ENCODE results near the gene KCNJ16. TPM values are rescaled to one million over a fixed set of nuclear protein-coding genes. Genes with fewer than 3 reads are reported as not detected.

The KCNJ16 gene
- total and polyA plus RNA-seq, 5 donors = 0.06 TPM; not detected in 4

- no peak overlapping the region for H3K27ac ChIP-seq (ENCODE audit: low read length)
- peaks cover 2% of the 10 kb centered on the region for H3K4me1 ChIP-seq (ENCODE audit: control insufficient read depth, insufficient read depth, low read length)
- DNase-seq = no peak
- intact Hi-C loops (cut with DNase I) = no loop called here
- H3K4me3 ChIP-seq (ENCODE audit: low read length) = no peak overlapping the region
- no peaks in the 10 kb centered on the region for H3K27me3 ChIP-seq (ENCODE audit: control insufficient read depth, insufficient read depth)
- ATAC-seq = no peak
- H3K9me3 ChIP-seq (ENCODE audit: control insufficient read depth, low read length) = no peaks in the 10 kb centered on the region
Observed at GRCh38 chr17:70115126-70115525, 40.1 kb downstream of the KCNJ16 start.

- WGBS = 94% methylated on average over 3 of the region's 3 CpGs
- Histone ChIP-seq H3K27ac (ENCODE audit: low read length) (no peak overlapping the region), H3K4me1 (ENCODE audit: control insufficient read depth, insufficient read depth, low read length) (no peaks in the 10 kb centered on the region), H3K27me3 (ENCODE audit: control insufficient read depth, insufficient read depth) (no peaks in the 10 kb centered on the region), H3K4me3 (ENCODE audit: low read length) (no peak overlapping the region), H3K9me3 (ENCODE audit: control insufficient read depth, low read length) (no peaks in the 10 kb centered on the region)
- ATAC-seq (no peak), DNase-seq (no peak)
- intact Hi-C loops (cut with DNase I) = no loop called here
Observed at GRCh38 chr17:70116919-70117318, 41.9 kb downstream of the KCNJ16 start.

GRCh38 chr17:70119545-70119944 lies 44.5 kb downstream of the KCNJ16 start:
- Histone ChIP-seq H3K27ac (ENCODE audit: low read length) (no peak overlapping the region), H3K4me3 (ENCODE audit: low read length) (no peak overlapping the region), H3K4me1 (ENCODE audit: control insufficient read depth, insufficient read depth, low read length) (no peaks in the 10 kb centered on the region), H3K27me3 (ENCODE audit: control insufficient read depth, insufficient read depth) (no peaks in the 10 kb centered on the region), H3K9me3 (ENCODE audit: control insufficient read depth, low read length) (no peaks in the 10 kb centered on the region)
- WGBS = 96% methylated on average over 1 of the region's 1 CpG
- DNase-seq = no peak
- intact Hi-C loops (cut with DNase I) = no loop called here
- no peak for ATAC-seq

- H3K4me1 ChIP-seq (ENCODE audit: control insufficient read depth, insufficient read depth, low read length) = no peaks in the 10 kb centered on the region
- H3K27ac ChIP-seq (ENCODE audit: low read length) = no peak overlapping the region
- intact Hi-C loops (cut with DNase I) = no loop called here
- no peaks in the 10 kb centered on the region for H3K27me3 ChIP-seq (ENCODE audit: control insufficient read depth, insufficient read depth)
- no peaks in the 10 kb centered on the region for H3K9me3 ChIP-seq (ENCODE audit: control insufficient read depth, low read length)
- WGBS = 70% methylated on average over 2 of the region's 2 CpGs
- no peak for DNase-seq
- ATAC-seq = no peak
- H3K4me3 ChIP-seq (ENCODE audit: low read length) = no peak overlapping the region
Observed at GRCh38 chr17:70119983-70120382, 45.0 kb downstream of the KCNJ16 start.

- no peak for ATAC-seq
- intact Hi-C loops (cut with DNase I) = no loop called here
- WGBS = 75% methylated on average over 4 of the region's 4 CpGs
- no peak overlapping the region for H3K27ac ChIP-seq (ENCODE audit: low read length)
- no peak overlapping the region for H3K4me3 ChIP-seq (ENCODE audit: low read length)
- no peaks in the 10 kb centered on the region for H3K4me1 ChIP-seq (ENCODE audit: control insufficient read depth, insufficient read depth, low read length)
- DNase-seq = no peak
- H3K27me3 ChIP-seq (ENCODE audit: control insufficient read depth, insufficient read depth) = no peaks in the 10 kb centered on the region
- H3K9me3 ChIP-seq (ENCODE audit: control insufficient read depth, low read length) = no peaks in the 10 kb centered on the region
Observed at GRCh38 chr17:70120425-70120824, 45.4 kb downstream of the KCNJ16 start.

GRCh38 chr17:70121126-70121525 lies 46.1 kb downstream of the KCNJ16 start:
- 57% methylated on average over 3 of the region's 3 CpGs for WGBS
- intact Hi-C loops (cut with DNase I) = no loop called here
- Histone ChIP-seq H3K27ac (ENCODE audit: low read length) (no peak overlapping the region), H3K4me3 (ENCODE audit: low read length) (no peak overlapping the region), H3K9me3 (ENCODE audit: control insufficient read depth, low read length) (no peaks in the 10 kb centered on the region), H3K4me1 (ENCODE audit: control insufficient read depth, insufficient read depth, low read length) (no peaks in the 10 kb centered on the region), H3K27me3 (ENCODE audit: control insufficient read depth, insufficient read depth) (no peaks in the 10 kb centered on the region)
- no peak for ATAC-seq
- DNase-seq = no peak

GRCh38 chr17:70123193-70123592 lies 48.2 kb downstream of the KCNJ16 start:
- ATAC-seq = no peak
- WGBS = 65% methylated on average over 2 of the region's 2 CpGs
- DNase-seq = no peak
- Histone ChIP-seq H3K9me3 (ENCODE audit: control insufficient read depth, low read length) (no peaks in the 10 kb centered on the region), H3K4me1 (ENCODE audit: control insufficient read depth, insufficient read depth, low read length) (no peaks in the 10 kb centered on the region), H3K27ac (ENCODE audit: low read length) (no peak overlapping the region), H3K27me3 (ENCODE audit: control insufficient read depth, insufficient read depth) (no peaks in the 10 kb centered on the region), H3K4me3 (ENCODE audit: low read length) (no peak overlapping the region)
- intact Hi-C loops (cut with DNase I) = no loop called here

- Histone ChIP-seq H3K27ac (ENCODE audit: low read length) (no peak overlapping the region), H3K4me1 (ENCODE audit: control insufficient read depth, insufficient read depth, low read length) (no peaks in the 10 kb centered on the region), H3K9me3 (ENCODE audit: control insufficient read depth, low read length) (no peaks in the 10 kb centered on the region), H3K27me3 (ENCODE audit: control insufficient read depth, insufficient read depth) (no peaks in the 10 kb centered on the region), H3K4me3 (ENCODE audit: low read length) (no peak overlapping the region)
- 74% methylated on average over 3 of the region's 3 CpGs for WGBS
- ATAC-seq (no peak), DNase-seq (no peak)
- intact Hi-C loops (cut with DNase I) = no loop called here
Observed at GRCh38 chr17:70124723-70125122, 49.7 kb downstream of the KCNJ16 start.

- ATAC-seq (no peak), DNase-seq (no peak)
- no peaks in the 10 kb centered on the region for H3K4me1 ChIP-seq (ENCODE audit: control insufficient read depth, insufficient read depth, low read length)
- no peak overlapping the region for H3K27ac ChIP-seq (ENCODE audit: low read length)
- intact Hi-C loops (cut with DNase I) = no loop called here
- no peaks in the 10 kb centered on the region for H3K9me3 ChIP-seq (ENCODE audit: control insufficient read depth, low read length)
- H3K4me3 ChIP-seq (ENCODE audit: low read length) = no peak overlapping the region
- H3K27me3 ChIP-seq (ENCODE audit: control insufficient read depth, insufficient read depth) = no peaks in the 10 kb centered on the region
- WGBS = 97% methylated on average over 6 of the region's 6 CpGs
Observed at GRCh38 chr17:70127221-70127873, 52.3 kb downstream of the KCNJ16 start.

- H3K27ac ChIP-seq (ENCODE audit: low read length) = no peak overlapping the region
- no peaks in the 10 kb centered on the region for H3K9me3 ChIP-seq (ENCODE audit: control insufficient read depth, low read length)
- no peak overlapping the region for H3K4me3 ChIP-seq (ENCODE audit: low read length)
- no peaks in the 10 kb centered on the region for H3K27me3 ChIP-seq (ENCODE audit: control insufficient read depth, insufficient read depth)
- ATAC-seq (no peak), DNase-seq (no peak)
- intact Hi-C loops (cut with DNase I) = no loop called here
- 96% methylated on average over 23 of the region's 23 CpGs for WGBS
- no peaks in the 10 kb centered on the region for H3K4me1 ChIP-seq (ENCODE audit: control insufficient read depth, insufficient read depth, low read length)
Observed at GRCh38 chr17:70128727-70129238, 53.8 kb downstream of the KCNJ16 start.

GRCh38 chr17:70130289-70130688 lies 55.3 kb downstream of the KCNJ16 start:
- DNase-seq = no peak
- H3K4me1 ChIP-seq (ENCODE audit: control insufficient read depth, insufficient read depth, low read length) = no peaks in the 10 kb centered on the region
- H3K27me3 ChIP-seq (ENCODE audit: control insufficient read depth, insufficient read depth) = no peaks in the 10 kb centered on the region
- ATAC-seq = no peak
- no peak overlapping the region for H3K27ac ChIP-seq (ENCODE audit: low read length)
- intact Hi-C loops (cut with DNase I) = no loop called here
- H3K9me3 ChIP-seq (ENCODE audit: control insufficient read depth, low read length) = no peaks in the 10 kb centered on the region
- 79% methylated on average over 3 of the region's 3 CpGs for WGBS
- no peak overlapping the region for H3K4me3 ChIP-seq (ENCODE audit: low read length)

- intact Hi-C loops (cut with DNase I) = no loop called here
- 97% methylated on average over 11 of the region's 11 CpGs for WGBS
- ATAC-seq = no peak
- Histone ChIP-seq H3K9me3 (ENCODE audit: control insufficient read depth, low read length) (no peaks in the 10 kb centered on the region), H3K27ac (ENCODE audit: low read length) (no peak overlapping the region), H3K4me3 (ENCODE audit: low read length) (no peak overlapping the region), H3K4me1 (ENCODE audit: control insufficient read depth, insufficient read depth, low read length) (peaks cover 2% of the 10 kb centered on the region), H3K27me3 (ENCODE audit: control insufficient read depth, insufficient read depth) (no peaks in the 10 kb centered on the region)
- DNase-seq = no peak
Observed at GRCh38 chr17:70132505-70132904, 57.5 kb downstream of the KCNJ16 start.

Measured in right cardiac atrium (tissue), 5 donors.